GM12878 (cell line): ENCODE data around the gene TRAF3. TPM values are rescaled to one million over a fixed set of nuclear protein-coding genes. Genes with fewer than 3 reads are reported as not detected.

ENCODE experiments used
- ATAC-seq: fragments of 200-7000 bp; cut with Tn5 transposase; 3 replicates; pipeline ENCODE4 v1.9.1; 2020; ENCODE audit warnings: mild to moderate bottlenecking, moderate library complexity
- BruUV-seq: library from RNA; stranded (reverse); fragments of 400-500 nt; replicated peaks from 2 replicates; lab custom pipeline; 2021; lab: Mats Ljungman, UMichigan
- CTCF ChIA-PET: fragments of 300-600 bp; sonication (Branson Sonifier 250); formaldehyde crosslinking; extraction: SDS; loops from one replicate; lab custom pipeline; 2021; ENCODE audit warnings: inconsistent platforms; lab: Yijun Ruan, JAX
- POLR2A ChIA-PET: fragments of 350-600 bp; formaldehyde crosslinking; extraction: SDS; loops from one replicate; lab custom pipeline; 2021; ENCODE audit warnings: inconsistent platforms; lab: Charles Lee
- RAD21 ChIA-PET: fragments of 300-600 bp; sonication (Branson Sonifier 250); formaldehyde crosslinking; loops from one replicate; lab custom pipeline; 2023; ENCODE audit warnings: antibody characterized with exemption; ENCODE audit not compliant: unreplicated experiment; lab: Charles Lee
- SMC1A ChIA-PET: fragments of 300-600 bp; sonication (Branson Sonifier 250); formaldehyde crosslinking; loops from one replicate; lab custom pipeline; 2023; ENCODE audit not compliant: unreplicated experiment, uncharacterized antibody; lab: Charles Lee
- DNase-seq: peaks from one replicate; pipeline ENCODE4 v3.0.0-alpha.2; 2011; ENCODE audit warnings: low read depth, low spot score
- FAIRE-seq: peaks from 3 replicates; lab custom pipeline; 2011; peaks lifted over from hg19 to GRCh38; lab: Jason Lieb, UNC
- H2AFZ ChIP-seq: 2 replicates; pipeline ENCODE4 v1.6.0; 2011; ENCODE audit warnings: low read depth, low read length, control low read depth; ENCODE audit not compliant: control insufficient read depth
- H3K27ac ChIP-seq: 2 replicates; pipeline ENCODE4 v1.5.1; 2011; ENCODE audit warnings: control low read depth; ENCODE audit not compliant: control insufficient read depth, insufficient read depth
- H3K27me3 ChIP-seq, 2 experiments: replicated peaks in 1 of 2; 2 replicates each; pipeline versions ENCODE4 v1.6.0 to v1.6.1; 2011; ENCODE audit warnings: low read length in 1 of 2; ENCODE audit not compliant: control insufficient read depth in 2 of 2, insufficient read depth in 2 of 2
- H3K36me3 ChIP-seq, 2 experiments: 2 replicates each; pipeline ENCODE4 v1.5.1; 2011; ENCODE audit warnings: low read length in 1 of 2; ENCODE audit not compliant: control insufficient read depth in 2 of 2, insufficient read depth in 2 of 2
- H3K4me1 ChIP-seq: 2 replicates; pipeline ENCODE4 v1.6.1; 2011; ENCODE audit warnings: mild to moderate bottlenecking, low read length, moderate library complexity, mixed read lengths; ENCODE audit not compliant: control insufficient read depth, insufficient read depth
- H3K4me2 ChIP-seq: 2 replicates; pipeline ENCODE4 v1.6.0; 2011; ENCODE audit warnings: control low read depth; ENCODE audit not compliant: control insufficient read depth, insufficient read depth
- H3K4me3 ChIP-seq: fragments of 200-600 bp; sonication (generic); 2 replicates; pipeline ENCODE4 v1.5.1; 2016
- H3K79me2 ChIP-seq: 2 replicates; pipeline ENCODE4 v1.6.0; 2011; ENCODE audit warnings: low read length; ENCODE audit not compliant: control insufficient read depth, insufficient read depth
- H3K9ac ChIP-seq: 2 replicates; pipeline ENCODE4 v1.8.0; 2011; ENCODE audit warnings: low read length, control low read depth, mixed read lengths; ENCODE audit not compliant: control insufficient read depth, insufficient read depth
- H3K9me3 ChIP-seq: replicated peaks from 3 replicates; pipeline ENCODE4 v1.5.1; 2011; ENCODE audit warnings: mild to moderate bottlenecking, low read length; ENCODE audit not compliant: control insufficient read depth, insufficient read depth
- H4K20me1 ChIP-seq: 2 replicates; pipeline ENCODE4 v1.6.0; 2011; ENCODE audit not compliant: control insufficient read depth, insufficient read depth
- BHLHE40 ChIP-seq, 2 experiments: fragments of 450-650 bp in 1 of 2; IDR thresholded peaks; 2 replicates each; pipeline ENCODE4 v1.6.1; 2011 to 2017; ENCODE audit warnings: low read depth in 2 of 2, borderline replicate concordance in 1 of 2, improper control_type of control experiment in 1 of 2, low read length in 1 of 2, mild to moderate bottlenecking in 1 of 2
- MEF2B ChIP-seq: fragments of 450-650 bp; IDR thresholded peaks from 2 replicates; pipeline ENCODE4 v1.6.1; 2018; ENCODE audit warnings: mild to moderate bottlenecking, moderate library complexity; ENCODE audit not compliant: partially characterized antibody, poor library complexity, severe bottlenecking
- NRF1 ChIP-seq: conservative IDR thresholded peaks from 2 replicates; pipeline ENCODE4 v1.6.1; 2011; ENCODE audit warnings: mild to moderate bottlenecking, low read depth, low read length, improper control_type of control experiment
- WGBS: methylation state at CpG from one replicate; pipeline ENCODE4 v1.1.6; 2016; ENCODE audit warnings: low lambda C conversion rate; ENCODE audit not compliant: insufficient replicate concordance, insufficient coverage; ENCODE audit errors: missing lambda C conversion rate; 5-methylcytosine and 5-hydroxymethylcytosine counted together
- in situ Hi-C: fragments of 300-500 bp; cut with MboI; formaldehyde crosslinking; loops from 9 replicates; pipeline ENCODE4 v1.14.3; 2018; ENCODE audit warnings: mixed read lengths
- intact Hi-C: fragments of 100-400 bp; cut with micrococcal nuclease; formaldehyde crosslinking; loops from one replicate; pipeline ENCODE4 v1.14.2; 2022; ENCODE audit not compliant: unreplicated experiment
- polyA plus RNA-seq, 11 experiments: library from polyadenylated mRNA; depleted of rRNA in 4 of 11; unstranded in 6 of 11; stranded (reverse) in 5 of 11; fragments of >200 nt; fragmentation: Nextera tagmentation in 4 of 11; fragmentation: Illumina TruSeq in 1 of 11; extraction: Ambion mirVana in 4 of 11; extraction: Trizol in 1 of 11; gene quantifications; 1 replicate in 1 of 11; 2 replicates in 10 of 11; pipeline versions ENCODE4 v1.2.1 to v1.2.3, GENCODE V29; 2011 to 2016; ENCODE audit warnings: inconsistent platforms in 2 of 11, missing spikeins in 2 of 11, low read depth in 1 of 11
- total RNA-seq, 4 experiments: library from RNA; depleted of rRNA in 3 of 4; stranded (reverse); fragments of >200 nt in 3 of 4; fragmentation: Illumina TruSeq in 1 of 4; extraction: Trizol in 1 of 4; gene quantifications; 2 replicates each; pipeline versions ENCODE4 v1.2.1 to v1.2.3, GENCODE V29; 2013 to 2021
- TF ChIP-seq, protein P1 (sequence below): fragments of 450-650 bp; IDR thresholded peaks from 2 replicates; pipeline ENCODE4 v1.6.1; 2018; ENCODE audit warnings: mild to moderate bottlenecking, low read depth, moderate library complexity; ENCODE audit not compliant: partially characterized antibody
- TF ChIP-seq, protein P2 (sequence below): fragments of 450-650 bp; IDR thresholded peaks from 2 replicates; pipeline ENCODE4 v1.6.1; 2014; ENCODE audit warnings: mild to moderate bottlenecking
- TF ChIP-seq, protein P3 (sequence below), 3 experiments: IDR thresholded peaks in 2 of 3; conservative IDR thresholded peaks in 1 of 3; 2 replicates each; pipeline ENCODE4 v1.5.1; 2011; ENCODE audit warnings: low read depth in 3 of 3, low read length in 3 of 3, mild to moderate bottlenecking in 3 of 3, control low read depth in 2 of 3, moderate library complexity in 2 of 3, inconsistent platforms in 1 of 3, mixed read lengths in 1 of 3; ENCODE audit not compliant: control insufficient read depth in 2 of 3, insufficient read depth in 1 of 3; ENCODE audit errors: extremely low read depth in 1 of 3

The TRAF3 gene
- total and polyA plus RNA-seq, 10 of the 15 experiments (the other 5 are each of a cell fraction or from before 2014, with no cell fraction given) = 3.0 to 70.1 (median 36.5) TPM

DNA sequence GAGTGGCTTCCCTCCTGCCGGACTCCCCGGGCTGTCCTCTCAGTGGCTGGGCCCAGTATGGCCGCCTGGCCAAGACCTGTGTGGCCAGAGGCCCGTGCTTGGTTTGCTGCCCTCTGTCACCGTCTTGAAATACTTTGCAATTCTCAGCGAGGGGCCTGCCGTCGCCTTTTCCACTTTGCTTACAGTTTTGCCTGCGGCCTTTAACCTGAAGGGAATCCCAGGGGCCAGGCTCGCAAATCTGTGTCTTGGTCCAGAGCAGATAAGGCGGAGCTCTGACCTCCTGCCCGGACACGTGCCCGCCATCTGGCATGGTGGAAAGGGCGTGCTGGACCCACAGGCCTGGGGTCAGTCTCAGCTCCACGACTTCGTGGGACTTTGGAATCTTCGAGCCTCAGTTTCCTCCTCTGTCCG is 134.3 kb downstream of the TRAF3 start:
- FAIRE-seq (no peak), DNase-seq (no peak), ATAC-seq (no peak)
- ChIA-PET CTCF (interaction anchor here (1.2 kb wide), 1 partner anchor 126 kb away, joined by 3 read pairs; no protein-coding TSS in a partner anchor), SMC1A (no interaction called here), RAD21 (no interaction called here), POLR2A (no interaction called here)
- Histone ChIP-seq H3K9me3 (no peaks in the 10 kb centered on the region), H3K27me3 (no peaks in the 10 kb centered on the region), H3K9ac (no peak overlapping the region), H2AFZ (no peak overlapping the region), H3K4me1 (peaks cover 10% of the 10 kb centered on the region), H3K4me3 (no peak overlapping the region), H3K79me2 (no peaks in the 10 kb centered on the region), H3K27ac (no peak overlapping the region), H3K36me3 (peaks cover 7 to 15% of the 10 kb centered on the region in 2 experiments; a peak in 3 of 4 replicates), H3K4me2 (no peak overlapping the region), H4K20me1 (no peaks in the 10 kb centered on the region)
- no peak for TF ChIP-seq MEF2B
- TF ChIP-seq, protein P1, sequence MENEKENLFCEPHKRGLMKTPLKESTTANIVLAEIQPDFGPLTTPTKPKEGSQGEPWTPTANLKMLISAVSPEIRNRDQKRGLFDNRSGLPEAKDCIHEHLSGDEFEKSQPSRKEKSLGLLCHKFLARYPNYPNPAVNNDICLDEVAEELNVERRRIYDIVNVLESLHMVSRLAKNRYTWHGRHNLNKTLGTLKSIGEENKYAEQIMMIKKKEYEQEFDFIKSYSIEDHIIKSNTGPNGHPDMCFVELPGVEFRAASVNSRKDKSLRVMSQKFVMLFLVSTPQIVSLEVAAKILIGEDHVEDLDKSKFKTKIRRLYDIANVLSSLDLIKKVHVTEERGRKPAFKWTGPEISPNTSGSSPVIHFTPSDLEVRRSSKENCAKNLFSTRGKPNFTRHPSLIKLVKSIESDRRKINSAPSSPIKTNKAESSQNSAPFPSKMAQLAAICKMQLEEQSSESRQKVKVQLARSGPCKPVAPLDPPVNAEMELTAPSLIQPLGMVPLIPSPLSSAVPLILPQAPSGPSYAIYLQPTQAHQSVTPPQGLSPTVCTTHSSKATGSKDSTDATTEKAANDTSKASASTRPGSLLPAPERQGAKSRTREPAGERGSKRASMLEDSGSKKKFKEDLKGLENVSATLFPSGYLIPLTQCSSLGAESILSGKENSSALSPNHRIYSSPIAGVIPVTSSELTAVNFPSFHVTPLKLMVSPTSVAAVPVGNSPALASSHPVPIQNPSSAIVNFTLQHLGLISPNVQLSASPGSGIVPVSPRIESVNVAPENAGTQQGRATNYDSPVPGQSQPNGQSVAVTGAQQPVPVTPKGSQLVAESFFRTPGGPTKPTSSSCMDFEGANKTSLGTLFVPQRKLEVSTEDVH = no peak
- no peak for TF ChIP-seq NRF1
- TF ChIP-seq, protein P2, sequence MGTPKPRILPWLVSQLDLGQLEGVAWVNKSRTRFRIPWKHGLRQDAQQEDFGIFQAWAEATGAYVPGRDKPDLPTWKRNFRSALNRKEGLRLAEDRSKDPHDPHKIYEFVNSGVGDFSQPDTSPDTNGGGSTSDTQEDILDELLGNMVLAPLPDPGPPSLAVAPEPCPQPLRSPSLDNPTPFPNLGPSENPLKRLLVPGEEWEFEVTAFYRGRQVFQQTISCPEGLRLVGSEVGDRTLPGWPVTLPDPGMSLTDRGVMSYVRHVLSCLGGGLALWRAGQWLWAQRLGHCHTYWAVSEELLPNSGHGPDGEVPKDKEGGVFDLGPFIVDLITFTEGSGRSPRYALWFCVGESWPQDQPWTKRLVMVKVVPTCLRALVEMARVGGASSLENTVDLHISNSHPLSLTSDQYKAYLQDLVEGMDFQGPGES = no peak
- TF ChIP-seq BHLHE40 (IDR thresholded peaks at IDR 0.05; ENCODE audit: borderline replicate concordance in 1 of 2, low read depth in 2 of 2, low read length in 1 of 2) = no peak
- TF ChIP-seq, protein P3, sequence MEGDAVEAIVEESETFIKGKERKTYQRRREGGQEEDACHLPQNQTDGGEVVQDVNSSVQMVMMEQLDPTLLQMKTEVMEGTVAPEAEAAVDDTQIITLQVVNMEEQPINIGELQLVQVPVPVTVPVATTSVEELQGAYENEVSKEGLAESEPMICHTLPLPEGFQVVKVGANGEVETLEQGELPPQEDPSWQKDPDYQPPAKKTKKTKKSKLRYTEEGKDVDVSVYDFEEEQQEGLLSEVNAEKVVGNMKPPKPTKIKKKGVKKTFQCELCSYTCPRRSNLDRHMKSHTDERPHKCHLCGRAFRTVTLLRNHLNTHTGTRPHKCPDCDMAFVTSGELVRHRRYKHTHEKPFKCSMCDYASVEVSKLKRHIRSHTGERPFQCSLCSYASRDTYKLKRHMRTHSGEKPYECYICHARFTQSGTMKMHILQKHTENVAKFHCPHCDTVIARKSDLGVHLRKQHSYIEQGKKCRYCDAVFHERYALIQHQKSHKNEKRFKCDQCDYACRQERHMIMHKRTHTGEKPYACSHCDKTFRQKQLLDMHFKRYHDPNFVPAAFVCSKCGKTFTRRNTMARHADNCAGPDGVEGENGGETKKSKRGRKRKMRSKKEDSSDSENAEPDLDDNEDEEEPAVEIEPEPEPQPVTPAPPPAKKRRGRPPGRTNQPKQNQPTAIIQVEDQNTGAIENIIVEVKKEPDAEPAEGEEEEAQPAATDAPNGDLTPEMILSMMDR (IDR thresholded peaks at IDR 0.05 in 2 of 3, conservative IDR thresholded peaks at IDR 0.05 in 1 of 3; ENCODE audit: control insufficient read depth in 2 of 3, extremely low read depth in 1 of 3, insufficient read depth in 1 of 3, low read depth in 3 of 3, low read length in 3 of 3) = no peak
- no TSS peak for BruUV-seq
- intact Hi-C loops = loop anchor here (10.0 kb wide), 2 partner anchors 317 to 387 kb away; partner anchors contain the start of gene RCOR1
- 96% methylated on average over 19 of the region's 19 CpGs for WGBS
- in situ Hi-C loops = loop anchor here (5.0 kb wide), 1 partner anchor 214 kb away; no protein-coding TSS in a partner anchor
